ENCODE measurements around the gene EHF. TPM values are rescaled to one million over a fixed set of nuclear protein-coding genes. Genes with fewer than 3 reads are reported as not detected.

The EHF gene
- total and polyA plus RNA-seq, 2 experiments from 2014 or later = 5.8 to 9.0 TPM

- H3K79me2 ChIP-seq = no peaks in the 10 kb centered on the region
- 77% methylated on average over 2 of the region's 2 CpGs for WGBS (ENCODE audit: low lambda C conversion rate, missing lambda C conversion rate)
- no peaks in the 10 kb centered on the region for H3K9me3 ChIP-seq (ENCODE audit: low read depth)
- H3K36me3 ChIP-seq (replicated peaks; ENCODE audit: insufficient read depth, low read depth) = no peaks in the 10 kb centered on the region
- H3K4me3 ChIP-seq = no peak overlapping the region
- H3K4me2 ChIP-seq = no peak overlapping the region
- peaks cover 8% of the 10 kb centered on the region for H3K4me1 ChIP-seq (ENCODE audit: insufficient read depth)
- H2AFZ ChIP-seq = no peak overlapping the region
- no peak overlapping the region for H3K27ac ChIP-seq
- TF ChIP-seq CTCF (IDR thresholded peaks at IDR 0.05; ENCODE audit: poor library complexity) (no peak), EZH2phosphoT487 (IDR thresholded peaks at IDR 0.05; ENCODE audit: low read depth, severe bottlenecking, unreplicated experiment) (no peak), EZH2 (IDR thresholded peaks at IDR 0.05; ENCODE audit: borderline replicate concordance) (no peak)
- H3K9me2 ChIP-seq (replicated peaks; ENCODE audit: insufficient read depth) = no peaks in the 10 kb centered on the region
- no peaks in the 10 kb centered on the region for H4K20me1 ChIP-seq (ENCODE audit: insufficient read depth, poor library complexity, severe bottlenecking)
- DNase-seq (ENCODE audit: low spot score) = no peak
- no peaks in the 10 kb centered on the region for H3K27me3 ChIP-seq
Observed at GRCh38 chr11:34619062-34619516, 1.8 kb upstream of the EHF start.

- Histone ChIP-seq H3K36me3 (replicated peaks; ENCODE audit: insufficient read depth, low read depth) (no peaks in the 10 kb centered on the region), H3K4me1 (ENCODE audit: insufficient read depth) (no peaks in the 10 kb centered on the region), H3K79me2 (no peaks in the 10 kb centered on the region), H3K4me2 (no peak overlapping the region), H4K20me1 (ENCODE audit: insufficient read depth, poor library complexity, severe bottlenecking) (no peaks in the 10 kb centered on the region), H3K9me2 (replicated peaks; ENCODE audit: insufficient read depth) (no peaks in the 10 kb centered on the region), H3K4me3 (no peak overlapping the region), H3K27ac (peak overlapping the region; percentile 21), H3K27me3 (no peaks in the 10 kb centered on the region), H2AFZ (no peak overlapping the region), H3K9me3 (ENCODE audit: low read depth) (no peaks in the 10 kb centered on the region)
- WGBS (ENCODE audit: low lambda C conversion rate, missing lambda C conversion rate) = 91% methylated on average over 2 of the region's 2 CpGs
- DNase-seq (ENCODE audit: low spot score) = no peak
- TF ChIP-seq EZH2phosphoT487 (IDR thresholded peaks at IDR 0.05; ENCODE audit: low read depth, severe bottlenecking, unreplicated experiment) (no peak), EZH2 (IDR thresholded peaks at IDR 0.05; ENCODE audit: borderline replicate concordance) (no peak), CTCF (IDR thresholded peaks at IDR 0.05; ENCODE audit: poor library complexity) (no peak)
Observed at GRCh38 chr11:34620202-34620601, 691 bp upstream of the EHF start.

GRCh38 chr11:34621876-34622275, 983 bp downstream of the EHF start:
- no peak for DNase-seq (ENCODE audit: low spot score)
- H3K36me3 ChIP-seq (replicated peaks; ENCODE audit: insufficient read depth, low read depth) = no peaks in the 10 kb centered on the region
- H3K27ac ChIP-seq = peak overlapping the region; percentile 68
- no peaks in the 10 kb centered on the region for H3K79me2 ChIP-seq
- no peak overlapping the region for H3K4me3 ChIP-seq
- no peaks in the 10 kb centered on the region for H4K20me1 ChIP-seq (ENCODE audit: insufficient read depth, poor library complexity, severe bottlenecking)
- peak overlapping the region; percentile 46 for H3K4me2 ChIP-seq
- no peaks in the 10 kb centered on the region for H3K9me3 ChIP-seq (ENCODE audit: low read depth)
- no peaks in the 10 kb centered on the region for H3K27me3 ChIP-seq
- TF ChIP-seq CTCF (IDR thresholded peaks at IDR 0.05; ENCODE audit: poor library complexity) = no peak
- TF ChIP-seq EZH2phosphoT487 (IDR thresholded peaks at IDR 0.05; ENCODE audit: low read depth, severe bottlenecking, unreplicated experiment) = no peak
- TF ChIP-seq EZH2 (IDR thresholded peaks at IDR 0.05; ENCODE audit: borderline replicate concordance) = no peak
- H3K4me1 ChIP-seq (ENCODE audit: insufficient read depth) = no peaks in the 10 kb centered on the region
- no peak overlapping the region for H2AFZ ChIP-seq
- no peaks in the 10 kb centered on the region for H3K9me2 ChIP-seq (replicated peaks; ENCODE audit: insufficient read depth)
- WGBS (ENCODE audit: low lambda C conversion rate, missing lambda C conversion rate) = 86% methylated on average over 2 of the region's 2 CpGs

GRCh38 chr11:34623463-34623862, 2.6 kb downstream of the EHF start:
- H3K27ac ChIP-seq = no peak overlapping the region
- no peaks in the 10 kb centered on the region for H3K79me2 ChIP-seq
- DNase-seq (ENCODE audit: low spot score) = no peak
- TF ChIP-seq CTCF (IDR thresholded peaks at IDR 0.05; ENCODE audit: poor library complexity) (no peak), EZH2phosphoT487 (IDR thresholded peaks at IDR 0.05; ENCODE audit: low read depth, severe bottlenecking, unreplicated experiment) (no peak), EZH2 (IDR thresholded peaks at IDR 0.05; ENCODE audit: borderline replicate concordance) (no peak)
- H3K4me3 ChIP-seq = no peak overlapping the region
- H3K9me2 ChIP-seq (replicated peaks; ENCODE audit: insufficient read depth) = no peaks in the 10 kb centered on the region
- no peaks in the 10 kb centered on the region for H3K27me3 ChIP-seq
- no peaks in the 10 kb centered on the region for H3K9me3 ChIP-seq (ENCODE audit: low read depth)
- no peak overlapping the region for H3K4me2 ChIP-seq
- no peaks in the 10 kb centered on the region for H3K36me3 ChIP-seq (replicated peaks; ENCODE audit: insufficient read depth, low read depth)
- no peaks in the 10 kb centered on the region for H4K20me1 ChIP-seq (ENCODE audit: insufficient read depth, poor library complexity, severe bottlenecking)
- H2AFZ ChIP-seq = no peak overlapping the region
- 92% methylated on average over 9 of the region's 9 CpGs for WGBS (ENCODE audit: low lambda C conversion rate, missing lambda C conversion rate)
- H3K4me1 ChIP-seq (ENCODE audit: insufficient read depth) = no peaks in the 10 kb centered on the region

All from hepatocyte (in vitro differentiated cells).